NCI-H1105 (cell line): ENCODE data around the gene PRKAB2.
A peak's percentile ranks its signal among the peaks of the same experiment; 100 is the strongest.
"Not testable (repeated sequence)": the region's sequence is repeated elsewhere in the genome, so short reads cannot be mapped to it uniquely, and the experiment has no call there.

Experiments
- DNase-seq: peaks from one replicate; lab custom pipeline; 2025; lab: John Stamatoyannopoulos, UW

PRKAB2 gene

DNA sequence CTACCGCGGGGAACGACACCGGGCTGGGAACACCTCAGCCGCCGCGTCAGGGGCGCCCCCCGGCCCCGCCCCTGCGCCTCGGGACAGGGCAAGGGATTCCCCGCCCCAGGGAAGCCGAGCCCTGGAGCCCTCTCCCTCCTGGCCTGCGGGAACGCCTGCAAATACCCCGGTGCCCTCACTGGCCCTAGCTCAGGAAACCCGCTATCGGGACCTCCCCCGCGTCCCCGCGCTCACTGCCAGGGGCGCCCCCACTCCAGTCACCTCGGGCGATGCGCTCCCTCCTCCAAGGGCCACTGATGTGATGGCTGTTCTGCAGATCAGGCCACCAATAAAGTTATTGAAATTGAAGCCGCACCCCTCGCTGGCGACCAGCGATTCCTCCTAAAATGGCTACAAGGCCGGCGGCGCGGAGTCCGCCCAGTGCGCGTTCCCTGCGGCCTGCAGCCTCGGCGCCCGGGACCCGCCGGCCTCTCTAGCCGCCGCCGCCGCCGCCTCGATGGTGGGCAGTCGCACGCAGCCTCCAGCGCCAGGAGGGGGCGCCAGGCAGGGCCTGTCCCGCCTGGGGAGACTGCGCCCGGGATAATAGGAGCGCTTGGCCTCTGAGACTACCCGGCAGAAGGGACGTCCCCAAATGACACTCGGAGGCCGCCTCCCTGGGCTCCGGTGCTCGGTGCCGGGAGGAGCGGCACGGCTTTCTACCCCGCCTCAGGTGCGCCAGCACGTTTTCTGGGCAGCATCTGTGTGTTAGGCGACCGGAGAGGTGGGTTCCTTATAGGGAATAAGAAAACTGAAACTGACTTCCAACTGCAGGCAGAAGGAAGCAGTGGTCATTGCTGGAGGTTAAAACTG, at the start of gene PRKAB2:
TSS of gene PRKAB2 (minus strand) at position 303 of the 849 bp plus-strand sequence. CDS start 326 bp downstream, outside the sequence.
- DNase-seq, result peak; percentile 93

GRCh38 chr1:147218606-147219005, 46.3 kb upstream of the PRKAB2 start:
- DNase-seq, result no peak

- no peak for DNase-seq
Observed at GRCh38 chr1:147217141-147217540, 44.9 kb upstream of the PRKAB2 start.

- no peak for DNase-seq
Observed at GRCh38 chr1:147216124-147216523, 43.9 kb upstream of the PRKAB2 start.

GRCh38 chr1:147215540-147215916, 43.3 kb upstream of the PRKAB2 start:
- DNase-seq, result no peak

GRCh38 chr1:147214842-147215539, 42.7 kb upstream of the PRKAB2 start:
- DNase-seq, result no peak

DNA sequence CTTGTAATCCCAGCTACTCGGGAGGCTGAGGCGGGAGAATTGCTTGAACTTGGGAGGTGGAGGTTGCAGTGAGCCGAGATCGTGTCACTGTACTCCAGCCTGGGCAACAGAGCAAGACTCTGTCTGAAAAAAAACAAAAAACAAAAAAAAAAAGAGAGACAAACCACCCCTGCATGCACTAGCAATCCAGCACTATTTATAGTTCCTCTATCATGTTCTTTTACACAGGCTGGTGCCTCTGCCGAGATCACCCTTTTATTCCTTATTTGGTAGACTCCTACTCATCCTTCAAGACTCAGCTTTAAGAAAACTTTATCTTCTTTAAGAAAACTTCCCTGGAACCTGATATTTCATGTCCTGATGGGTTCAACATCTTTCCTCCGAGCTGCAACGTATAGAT, 42.1 kb upstream of the PRKAB2 start:
- DNase-seq, result no peak

- DNase-seq, result no peak
Observed at GRCh38 chr1:147213271-147213670, 41.0 kb upstream of the PRKAB2 start.

- DNase-seq, result no peak
Observed at GRCh38 chr1:147211577-147211976, 39.3 kb upstream of the PRKAB2 start.

GRCh38 chr1:147210987-147211386, 38.7 kb upstream of the PRKAB2 start:
- no peak for DNase-seq

DNA sequence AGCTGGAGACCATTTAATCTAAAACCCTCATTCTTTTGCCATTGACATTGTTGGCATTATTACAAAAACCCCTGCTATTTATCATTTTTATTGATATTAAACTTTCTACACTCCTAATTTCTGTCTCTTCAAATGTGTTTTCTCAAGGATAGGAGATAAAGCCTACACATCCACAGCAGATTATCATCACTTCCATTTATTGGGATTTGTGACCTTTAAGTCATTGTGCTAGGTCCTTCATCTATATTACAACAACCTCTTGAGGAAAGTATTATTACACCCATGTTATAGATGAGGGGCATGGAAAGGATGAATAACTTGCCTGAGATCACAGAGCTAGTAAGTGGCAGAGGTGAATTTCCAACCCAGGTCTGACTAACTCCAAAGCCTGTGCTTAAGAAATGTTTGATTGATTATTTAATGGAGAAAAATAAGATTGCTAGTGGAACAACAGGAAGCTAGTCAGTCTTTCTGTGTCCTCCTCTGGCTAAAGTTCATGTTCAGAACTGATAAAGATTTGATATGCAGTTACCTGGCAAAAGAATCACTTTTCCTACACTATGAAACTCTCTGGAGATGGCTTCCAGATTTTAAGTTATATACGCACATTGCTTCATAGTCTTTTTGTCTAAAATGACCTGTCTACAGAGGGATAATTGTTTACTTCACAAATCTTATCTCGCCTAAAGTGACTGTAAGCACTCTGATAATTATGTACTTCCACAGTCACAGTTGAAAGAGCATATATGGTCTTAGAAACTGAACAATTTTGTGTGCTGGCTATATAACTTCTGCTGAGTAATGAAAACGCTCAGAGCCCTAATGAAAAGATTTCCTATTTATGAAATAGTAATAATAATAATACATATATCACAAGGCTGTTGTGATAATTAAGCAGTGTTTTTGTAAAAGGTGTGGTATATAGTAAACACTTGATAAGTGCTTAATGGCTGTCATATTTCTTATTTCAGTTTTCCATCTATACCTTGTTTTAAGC, 37.9 kb upstream of the PRKAB2 start:
- no peak for DNase-seq

DNA sequence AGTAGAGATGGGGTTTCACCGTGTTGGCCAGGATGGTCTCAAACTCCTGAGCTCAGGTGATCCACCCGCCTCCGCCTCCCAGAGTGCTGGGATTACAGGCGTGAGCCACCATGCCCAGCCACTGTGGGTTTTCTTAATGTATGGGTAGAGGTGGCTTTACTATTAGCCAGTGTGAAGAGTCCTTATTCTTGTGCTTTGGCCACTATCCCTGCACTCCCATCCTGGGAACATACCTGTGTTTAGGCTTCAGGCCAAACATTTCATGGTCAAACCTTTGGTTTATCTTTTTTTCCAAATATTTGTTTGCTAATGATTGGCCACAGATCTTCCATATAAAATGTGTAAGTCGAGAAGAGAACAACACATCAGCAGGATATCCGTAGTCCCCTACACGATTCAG, 36.3 kb upstream of the PRKAB2 start:
- DNase-seq, result no peak

- DNase-seq, result no peak
Observed at GRCh38 chr1:147207192-147207591, 34.9 kb upstream of the PRKAB2 start.

GRCh38 chr1:147204080-147204479, 31.8 kb upstream of the PRKAB2 start:
- no peak for DNase-seq

- no peak for DNase-seq
Observed at GRCh38 chr1:147202576-147202975, 30.3 kb upstream of the PRKAB2 start.

GRCh38 chr1:147201786-147202185, 29.5 kb upstream of the PRKAB2 start:
- DNase-seq, result no peak

DNA sequence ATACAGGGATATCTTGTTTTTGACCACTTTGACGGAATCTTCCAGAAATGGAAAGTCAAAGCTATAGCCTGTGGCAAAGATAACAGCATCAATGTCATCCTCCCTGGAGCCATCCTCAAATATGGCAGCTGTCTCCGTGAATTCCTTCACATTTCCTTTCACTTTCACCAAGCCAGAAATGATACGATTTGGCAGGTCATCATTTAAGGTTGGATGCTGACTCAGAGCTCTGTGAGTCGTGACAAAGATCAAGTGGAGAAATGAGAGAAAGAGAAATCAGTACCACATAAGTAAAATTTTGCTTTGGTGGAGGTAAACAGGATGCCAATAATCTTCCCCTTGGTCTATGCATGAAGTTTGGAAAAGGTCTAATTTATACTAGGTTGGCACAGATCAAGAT, 29.0 kb upstream of the PRKAB2 start:
- no peak for DNase-seq

DNA sequence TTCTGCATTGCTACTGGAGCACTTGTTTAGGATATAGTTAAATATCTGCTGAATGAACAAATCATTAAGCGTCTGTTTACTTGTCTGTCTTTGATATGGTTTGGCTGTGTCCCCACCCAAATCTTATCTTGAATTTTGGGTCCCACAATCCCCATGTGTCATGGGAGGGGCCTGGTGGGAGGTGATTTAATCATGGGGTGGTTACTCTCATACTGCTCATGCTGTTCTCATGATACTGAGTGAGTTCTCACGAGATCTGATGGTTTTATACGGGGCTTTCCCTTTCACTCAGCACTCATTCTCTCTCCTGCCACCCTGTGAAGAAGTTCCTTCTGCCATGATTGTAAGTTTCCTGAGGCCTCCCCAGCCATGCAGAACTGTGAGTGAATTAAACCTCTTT, 25.1 kb upstream of the PRKAB2 start:
- DNase-seq, result not testable (repeated sequence)

- no peak for DNase-seq
Observed at GRCh38 chr1:147189514-147189913, 17.2 kb upstream of the PRKAB2 start.

GRCh38 chr1:147185432-147185831, 13.2 kb upstream of the PRKAB2 start:
- no peak for DNase-seq

- no peak for DNase-seq
Observed at GRCh38 chr1:147177611-147178380, 5.5 kb upstream of the PRKAB2 start.
